Measurements from ENCODE around the gene TMCO6. TPM values are rescaled to one million over a fixed set of nuclear protein-coding genes. Genes with fewer than 3 reads are reported as not detected.
"Not testable (repeated sequence)": the region's sequence is repeated elsewhere in the genome, so short reads cannot be mapped to it uniquely, and the experiment has no call there.

Gene TMCO6
- total RNA-seq, 2 experiments from 2014 or later, result 36.5 to 36.6 TPM

DNA sequence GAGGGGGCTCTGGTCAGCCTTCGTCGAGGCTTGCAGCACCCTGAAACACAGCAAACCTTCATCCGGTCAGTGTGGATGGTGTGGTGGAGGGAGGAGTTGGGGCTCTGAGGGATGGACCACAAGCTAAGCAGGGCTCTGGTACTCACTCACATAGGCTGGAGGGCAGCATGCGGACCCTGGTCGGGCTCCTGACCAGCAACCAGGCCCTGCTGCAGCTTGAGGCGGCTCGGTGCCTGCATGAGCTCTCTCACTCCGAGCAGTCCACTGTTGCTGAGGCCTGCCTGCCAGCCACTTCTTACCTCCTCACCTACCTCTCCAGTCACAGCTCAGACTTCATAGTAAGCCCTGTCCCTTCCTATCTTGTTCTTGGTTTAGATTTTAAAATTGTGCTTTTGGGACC is 2.5 kb downstream of the TMCO6 start:
- Mint-ChIP-seq H3K4me3 (no peak overlapping the region), H3K36me3 (ENCODE audit: low read depth) (peaks cover 43% of the 10 kb centered on the region), H3K27me3 (no peaks in the 10 kb centered on the region), H3K27ac (no peak overlapping the region), H3K4me1 (peaks cover 39% of the 10 kb centered on the region), H3K9me3 (ENCODE audit: low read depth) (no peaks in the 10 kb centered on the region)
- ChIA-PET POLR2A (interaction anchor here (0.6 kb wide), 1 partner anchor 33 kb away, joined by 5 read pairs; no protein-coding TSS in a partner anchor), CTCF (interaction anchor here (0.6 to 1.3 kb wide), 3 partner anchors 58 to 94 kb away, joined by 3 to 5 read pairs (median 3); partner anchors contain the start of gene ZMAT2)
- ATAC-seq (no peak), DNase-seq (no peak)
- intact Hi-C loops (cut with DNase I, micrococcal nuclease), result no loop called here

GRCh38 chr5:140642718-140643117 is 3.5 kb downstream of the TMCO6 start:
- Mint-ChIP-seq H3K36me3 (ENCODE audit: low read depth) (peaks cover 47% of the 10 kb centered on the region), H3K27ac (peak overlapping the region; percentile 27)
- intact Hi-C loops (cut with DNase I, micrococcal nuclease), result no loop called here

GRCh38 chr5:140647042-140647419 is 7.8 kb downstream of the TMCO6 start:
- POLR2A ChIA-PET, result interaction anchor here (0.6 to 2.0 kb wide), 14 partner anchors 8 to 245 kb away, joined by 3 to 17 read pairs (median 8); partner anchors contain the start of genes ANKHD1, EIF4EBP3, HARS1 and HARS2
- Mint-ChIP-seq H3K27me3 (no peaks in the 10 kb centered on the region), H3K9me3 (ENCODE audit: low read depth) (no peaks in the 10 kb centered on the region), H3K4me1 (peaks cover 27% of the 10 kb centered on the region), H3K36me3 (ENCODE audit: low read depth) (peaks cover 52% of the 10 kb centered on the region), H3K27ac (peak overlapping the region; percentile 98), H3K4me3 (peak overlapping the region; percentile 97)
- peak; percentile 14 for ATAC-seq
- CTCF ChIA-PET, result interaction anchor here (0.6 to 2.3 kb wide), 18 partner anchors 7 to 403 kb away, joined by 3 to 13 read pairs (median 4); partner anchors contain the start of genes CD14, EIF4EBP3, HARS1 and HARS2
- no peak for DNase-seq
- intact Hi-C loops (cut with DNase I, micrococcal nuclease), result loop anchor here (1.0 to 5.0 kb wide), 10 partner anchors 8 to 246 kb away; partner anchors contain the start of genes EIF4EBP3 (in 2 of the 2), HARS1 (in 2 of the 2), HARS2 (in 2 of the 2) and TMCO6 (in 2 of the 2)

More at GRCh38 chr5:140642718-140643117, 3.5 kb downstream of the TMCO6 start:
- ATAC-seq (no peak), DNase-seq (no peak)
- no peaks in the 10 kb centered on the region for H3K9me3 Mint-ChIP-seq (ENCODE audit: low read depth)
- peaks cover 39% of the 10 kb centered on the region for H3K4me1 Mint-ChIP-seq
- POLR2A ChIA-PET, result no interaction called here
- H3K4me3 Mint-ChIP-seq, result no peak overlapping the region
- CTCF ChIA-PET, result interaction anchor here (1.0 to 1.3 kb wide), 4 partner anchors 11 to 343 kb away, joined by 3 to 5 read pairs (median 3); partner anchors contain the start of gene ZMAT2
- H3K27me3 Mint-ChIP-seq, result no peaks in the 10 kb centered on the region

DNA sequence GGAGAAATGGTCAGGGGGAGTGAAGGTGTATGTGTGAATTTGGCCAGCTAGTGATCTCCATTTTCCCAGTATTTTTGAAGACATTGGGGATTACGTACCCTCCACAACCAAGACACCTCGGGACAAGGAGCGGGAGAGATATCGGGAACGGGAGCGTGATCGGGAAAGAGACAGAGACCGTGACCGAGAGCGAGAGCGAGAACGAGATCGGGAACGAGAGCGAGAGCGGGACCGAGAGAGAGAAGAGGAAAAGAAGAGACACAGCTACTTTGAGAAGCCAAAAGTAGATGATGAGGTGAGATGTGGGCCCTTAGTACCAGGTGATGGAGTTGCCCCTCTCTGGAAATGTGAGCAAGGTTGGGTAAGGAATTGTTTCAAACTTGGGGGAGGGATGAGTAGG is 19.6 kb downstream of the TMCO6 start:
- ATAC-seq (no peak), DNase-seq (no peak)
- H3K27ac Mint-ChIP-seq, result peak overlapping the region; percentile 9
- peaks cover 60% of the 10 kb centered on the region for H3K36me3 Mint-ChIP-seq (ENCODE audit: low read depth)
- no peaks in the 10 kb centered on the region for H3K4me1 Mint-ChIP-seq
- ChIA-PET POLR2A (no interaction called here), CTCF (interaction anchor here (0.6 to 1.2 kb wide), 3 partner anchors 8 to 733 kb away, joined by 3 read pairs; partner anchors contain the start of genes IK and NDUFA2)
- no peak overlapping the region for H3K4me3 Mint-ChIP-seq
- H3K9me3 Mint-ChIP-seq (ENCODE audit: low read depth), result no peaks in the 10 kb centered on the region
- intact Hi-C loops (cut with DNase I, micrococcal nuclease), result no loop called here
- H3K27me3 Mint-ChIP-seq, result no peaks in the 10 kb centered on the region

GRCh38 chr5:140660371-140660770 is 21.1 kb downstream of the TMCO6 start:
- H3K4me1 Mint-ChIP-seq; H3K27me3 Mint-ChIP-seq; intact Hi-C loops (cut with DNase I, micrococcal nuclease); DNase-seq; ATAC-seq; H3K9me3 Mint-ChIP-seq (ENCODE audit: low read depth); H3K4me3 Mint-ChIP-seq; POLR2A ChIA-PET; H3K27ac Mint-ChIP-seq: not testable (repeated sequence)
- H3K36me3 Mint-ChIP-seq (ENCODE audit: low read depth), result peaks cover 50% of the 10 kb centered on the region
- CTCF ChIA-PET, result interaction anchor here (0.6 kb wide), 1 partner anchor 298 kb away, joined by 3 read pairs; no protein-coding TSS in a partner anchor

GRCh38 chr5:140664030-140664358 is 24.7 kb downstream of the TMCO6 start:
- intact Hi-C loops (cut with DNase I, micrococcal nuclease), result loop anchor here (1.0 to 2.0 kb wide), 7 partner anchors 17 to 263 kb away; partner anchors contain the start of genes ANKHD1 (in 2 of the 2), APBB3 (in 2 of the 2), HARS1 (in 2 of the 2) and HARS2 (in 2 of the 2)
- POLR2A ChIA-PET, result interaction anchor here (0.6 to 2.6 kb wide), 5 partner anchors 17 to 559 kb away, joined by 3 to 17 read pairs (median 4); partner anchors contain the start of genes EIF4EBP3, HARS1, HARS2 and IK
- CTCF ChIA-PET, result interaction anchor here (0.6 to 1.5 kb wide), 4 partner anchors 16 to 255 kb away, joined by 3 to 5 read pairs (median 4); partner anchors contain the start of genes EIF4EBP3, IK and NDUFA2
- Mint-ChIP-seq H3K27ac (peak overlapping the region; percentile 96), H3K9me3 (ENCODE audit: low read depth) (no peaks in the 10 kb centered on the region), H3K27me3 (no peaks in the 10 kb centered on the region), H3K4me3 (peak overlapping the region; percentile 98), H3K4me1 (peaks cover 28% of the 10 kb centered on the region), H3K36me3 (ENCODE audit: low read depth) (peaks cover 56% of the 10 kb centered on the region)
- ATAC-seq (no peak), DNase-seq (no peak)

DNA sequence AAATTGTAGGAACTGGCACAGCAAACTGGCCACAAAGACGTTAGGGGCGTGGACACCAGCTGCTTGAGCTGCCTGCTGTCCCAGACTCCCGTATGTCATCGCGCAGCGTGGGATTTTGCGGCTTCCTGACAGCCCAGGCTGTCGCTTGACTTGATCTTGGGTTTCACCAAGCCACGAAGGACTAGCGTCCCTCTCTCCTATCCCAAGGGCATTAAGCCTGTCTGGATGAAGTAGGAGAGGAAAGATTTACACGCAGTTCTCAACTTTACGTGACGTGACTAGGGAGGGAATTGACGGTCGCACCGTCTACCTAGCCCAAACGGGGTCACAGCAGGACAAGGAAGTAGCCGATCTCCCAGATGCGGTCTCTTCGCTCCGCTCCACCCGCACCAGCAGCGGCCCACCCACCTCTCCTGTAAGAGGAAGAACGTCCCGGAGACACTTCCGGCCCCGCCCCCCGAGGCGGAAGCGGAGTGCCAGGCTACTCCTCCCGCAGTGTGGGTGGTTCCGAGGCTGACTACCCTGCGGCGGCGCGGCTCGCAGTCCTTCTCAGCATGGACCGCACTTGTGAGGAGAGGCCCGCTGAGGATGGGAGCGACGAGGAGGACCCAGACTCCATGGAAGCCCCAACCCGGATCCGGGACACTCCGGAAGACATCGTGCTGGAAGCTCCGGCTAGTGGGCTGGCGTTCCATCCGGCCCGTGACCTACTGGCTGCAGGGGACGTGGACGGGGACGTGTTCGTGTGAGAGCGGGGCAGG is 25.3 kb downstream of the TMCO6 start, which contains the start of gene WDR55:
Gene WDR55, plus strand, starts transcription at position 546 of the 761 bp plus-strand sequence. Its CDS starts 9 bp downstream, at position 555.
- Mint-ChIP-seq H3K36me3 (ENCODE audit: low read depth) (peaks cover 57% of the 10 kb centered on the region), H3K4me1 (peaks cover 28% of the 10 kb centered on the region), H3K27me3 (no peaks in the 10 kb centered on the region), H3K4me3 (peak within 1 kb of the TSS; percentile 98), H3K27ac (peak within 1 kb of the TSS; percentile 96), H3K9me3 (ENCODE audit: low read depth) (no peaks in the 10 kb centered on the region)
- ChIA-PET POLR2A (interaction anchor here (0.6 to 2.6 kb wide), 9 partner anchors 17 to 559 kb away, joined by 3 to 17 read pairs (median 3); partner anchors contain the start of genes ANKHD1, EIF4EBP3, HARS1 and HARS2), CTCF (interaction anchor here (0.7 to 1.5 kb wide), 3 partner anchors 17 to 256 kb away, joined by 3 to 5 read pairs (median 4); partner anchors contain the start of genes EIF4EBP3, IK and NDUFA2)
- intact Hi-C loops (cut with DNase I, micrococcal nuclease), result loop anchor here (1.0 to 2.0 kb wide), 7 partner anchors 17 to 263 kb away; partner anchors contain the start of genes ANKHD1 (in 2 of the 2), APBB3 (in 2 of the 2), HARS1 (in 2 of the 2) and HARS2 (in 2 of the 2)
- DNase-seq (peak; percentile 97), ATAC-seq (peak; percentile 96)

- peaks cover 57% of the 10 kb centered on the region for H3K36me3 Mint-ChIP-seq (ENCODE audit: low read depth)
- intact Hi-C loops (cut with DNase I, micrococcal nuclease); DNase-seq; H3K27me3 Mint-ChIP-seq; ATAC-seq; H3K27ac Mint-ChIP-seq; H3K4me3 Mint-ChIP-seq; H3K9me3 Mint-ChIP-seq (ENCODE audit: low read depth); CTCF ChIA-PET; POLR2A ChIA-PET: not testable (repeated sequence)
- H3K4me1 Mint-ChIP-seq, result peaks cover 19% of the 10 kb centered on the region
These were observed 31.8 kb downstream of the TMCO6 start for GRCh38 chr5:140671035-140671434.

DNA sequence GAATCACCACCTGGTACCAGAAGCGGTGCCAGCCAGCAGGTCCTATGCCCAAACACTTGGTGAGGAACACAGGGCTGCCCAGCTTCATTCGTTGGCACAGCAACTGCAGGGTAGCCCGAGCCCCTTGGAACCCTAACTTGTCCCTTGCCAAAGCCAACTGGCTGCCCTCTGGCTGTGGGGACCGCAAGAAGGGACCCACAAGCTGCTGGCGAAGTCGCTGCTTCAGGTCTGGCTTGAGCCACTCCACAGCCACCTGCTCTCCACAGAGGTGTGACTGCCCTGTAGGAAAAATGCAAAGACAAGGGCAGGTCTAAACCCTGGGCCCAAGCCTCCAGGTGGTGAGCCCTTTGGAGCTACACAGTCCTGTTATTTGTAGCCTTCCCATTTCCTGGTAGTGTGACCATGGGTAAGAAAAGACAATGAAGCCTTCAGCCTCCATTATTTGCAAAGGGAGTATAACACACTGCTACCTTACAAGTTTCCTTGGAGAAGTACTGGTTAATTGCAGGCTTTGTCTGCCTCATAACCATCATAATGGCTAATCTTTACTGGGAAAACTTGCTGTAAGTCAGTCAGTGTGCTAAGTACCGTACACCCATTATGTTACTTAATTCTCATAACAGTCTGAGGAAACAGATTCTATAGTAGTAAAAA is 32.3 kb downstream of the TMCO6 start:
- H3K27ac Mint-ChIP-seq, result no peak overlapping the region
- no peaks in the 10 kb centered on the region for H3K27me3 Mint-ChIP-seq
- POLR2A ChIA-PET, result interaction anchor here (1.2 kb wide), 1 partner anchor 26 kb away, joined by 4 read pairs; no protein-coding TSS in a partner anchor
- H3K36me3 Mint-ChIP-seq (ENCODE audit: low read depth), result peaks cover 55% of the 10 kb centered on the region
- ATAC-seq (no peak), DNase-seq (no peak)
- intact Hi-C loops (cut with DNase I, micrococcal nuclease), result no loop called here
- H3K9me3 Mint-ChIP-seq (ENCODE audit: low read depth), result no peaks in the 10 kb centered on the region
- H3K4me1 Mint-ChIP-seq, result peaks cover 13% of the 10 kb centered on the region
- H3K4me3 Mint-ChIP-seq, result no peak overlapping the region
- CTCF ChIA-PET, result interaction anchor here (0.9 kb wide), 1 partner anchor 29 kb away, joined by 3 read pairs; the partner anchor contains the start of gene ZMAT2

- Mint-ChIP-seq H3K27me3 (no peaks in the 10 kb centered on the region), H3K4me3 (no peak overlapping the region), H3K36me3 (ENCODE audit: low read depth) (peaks cover 48% of the 10 kb centered on the region), H3K9me3 (ENCODE audit: low read depth) (no peaks in the 10 kb centered on the region), H3K4me1 (peaks cover 3% of the 10 kb centered on the region), H3K27ac (no peak overlapping the region)
- ChIA-PET CTCF (interaction anchor here (0.9 kb wide), 1 partner anchor 28 kb away, joined by 3 read pairs; the partner anchor contains the start of gene ZMAT2), POLR2A (interaction anchor here (1.2 kb wide), 1 partner anchor 27 kb away, joined by 4 read pairs; no protein-coding TSS in a partner anchor)
- no peak for ATAC-seq
- peak; percentile 27 for DNase-seq
- intact Hi-C loops (cut with DNase I, micrococcal nuclease), result no loop called here
These were observed 33.4 kb downstream of the TMCO6 start for GRCh38 chr5:140672455-140673186.

Measured in activated CD4-positive, alpha-beta T cell treated with anti-CD3 and anti-CD28 coated beads for 36 hours (primary cell).